SK-N-SH treated with all-trans-retinoic acid at 6 μM for 48 hours (cell line): ENCODE results near the gene MOK.

Experiments
- TOX ChIP-seq: fragments of 250-450 bp; sonication (Bioruptor Pico); IDR thresholded peaks from 2 replicates; pipeline ENCODE4 v1.8.0; 2021; ENCODE audit warnings: mild to moderate bottlenecking, moderate library complexity, borderline replicate concordance
- ZFP30 ChIP-seq: fragments of 450-650 bp; formaldehyde crosslinking; IDR thresholded peaks from 2 replicates; pipeline ENCODE4 v1.5.0; 2022; ENCODE audit warnings: mild to moderate bottlenecking, moderate library complexity

DNA sequence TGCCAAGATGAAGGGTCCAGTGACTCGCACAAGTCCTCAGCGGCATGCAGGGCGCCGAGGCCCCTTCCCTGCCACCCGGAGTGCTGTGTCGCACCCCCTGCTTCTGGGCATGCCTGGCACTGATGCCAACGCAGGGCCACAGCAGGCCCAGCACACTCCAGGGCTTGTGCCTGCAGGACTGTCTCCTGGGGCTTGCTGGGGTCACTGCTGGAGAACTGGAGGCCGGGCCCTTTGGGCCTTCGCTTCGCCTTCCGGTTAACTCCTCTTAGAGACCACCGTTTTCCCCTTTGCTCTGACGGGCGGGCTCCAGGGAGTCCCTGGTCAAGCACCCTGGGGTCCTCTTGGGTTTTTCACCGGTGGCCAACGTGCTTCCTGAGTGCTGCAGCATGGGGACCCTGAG, 85.6 kb downstream of the MOK start:
- TF ChIP-seq ZFP30 (CRISPR knock-in tag): no peak
- no peak for TF ChIP-seq TOX (CRISPR knock-in tag)
